ENCODE data around the gene HIBADH.

HIBADH gene

GRCh38 chr7:27651702-27652101 is 11.0 kb downstream of the HIBADH start:
- Mint-ChIP-seq H3K4me1 (peaks cover 10% of the 10 kb centered on the region), H3K36me3 (ENCODE audit: low read depth) (peaks cover 66% of the 10 kb centered on the region), H3K27me3 (ENCODE audit: low read depth, poor library complexity) (no peaks in the 10 kb centered on the region), H3K4me3 (no peak overlapping the region), H3K9me3 (no peaks in the 10 kb centered on the region), H3K27ac (no peak overlapping the region)
- no peak for TF ChIP-seq CTCF (IDR thresholded peaks at IDR 0.05)
- DNase-seq, result no peak

GRCh38 chr7:27650283-27650682 is 12.4 kb downstream of the HIBADH start:
- Mint-ChIP-seq H3K27me3 (ENCODE audit: low read depth, poor library complexity) (no peaks in the 10 kb centered on the region), H3K27ac (no peak overlapping the region), H3K9me3 (no peaks in the 10 kb centered on the region), H3K4me1 (peaks cover 9% of the 10 kb centered on the region), H3K36me3 (ENCODE audit: low read depth) (peaks cover 72% of the 10 kb centered on the region), H3K4me3 (no peak overlapping the region)
- no peak for TF ChIP-seq CTCF (IDR thresholded peaks at IDR 0.05)
- DNase-seq, result no peak

DNA sequence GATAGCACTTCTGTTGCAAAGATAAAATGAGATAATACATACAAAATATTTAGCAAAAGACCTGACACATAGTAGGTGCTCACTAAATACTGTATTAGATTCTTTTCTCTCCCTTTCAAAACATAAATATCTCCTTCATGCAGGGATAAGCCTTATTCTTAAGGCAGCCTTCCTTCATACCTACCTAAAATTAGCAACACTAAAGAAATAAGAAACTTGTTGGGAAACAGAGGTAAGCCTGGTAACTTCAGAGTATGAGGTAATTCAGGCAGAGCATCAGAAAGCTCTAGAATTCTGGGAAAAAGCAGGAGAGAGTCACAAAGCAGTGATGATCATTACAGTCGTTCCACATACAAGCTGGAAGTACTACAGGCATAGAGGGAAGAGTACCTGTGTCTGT is 15.2 kb downstream of the HIBADH start:
- Mint-ChIP-seq H3K9me3 (no peaks in the 10 kb centered on the region), H3K4me3 (no peak overlapping the region), H3K4me1 (peaks cover 15% of the 10 kb centered on the region), H3K36me3 (ENCODE audit: low read depth) (peaks cover 67% of the 10 kb centered on the region), H3K27me3 (ENCODE audit: low read depth, poor library complexity) (no peaks in the 10 kb centered on the region), H3K27ac (no peak overlapping the region)
- no peak for TF ChIP-seq CTCF (IDR thresholded peaks at IDR 0.05)
- DNase-seq, result no peak

- no peak overlapping the region for H3K4me3 Mint-ChIP-seq
- no peaks in the 10 kb centered on the region for H3K9me3 Mint-ChIP-seq
- DNase-seq, result no peak
- H3K27ac Mint-ChIP-seq, result no peak overlapping the region
- H3K36me3 Mint-ChIP-seq (ENCODE audit: low read depth), result peaks cover 66% of the 10 kb centered on the region
- H3K4me1 Mint-ChIP-seq, result peaks cover 15% of the 10 kb centered on the region
- H3K27me3 Mint-ChIP-seq (ENCODE audit: low read depth, poor library complexity), result no peaks in the 10 kb centered on the region
- TF ChIP-seq CTCF (IDR thresholded peaks at IDR 0.05), result no peak
Observed at GRCh38 chr7:27647046-27647445, 15.6 kb downstream of the HIBADH start.

DNA sequence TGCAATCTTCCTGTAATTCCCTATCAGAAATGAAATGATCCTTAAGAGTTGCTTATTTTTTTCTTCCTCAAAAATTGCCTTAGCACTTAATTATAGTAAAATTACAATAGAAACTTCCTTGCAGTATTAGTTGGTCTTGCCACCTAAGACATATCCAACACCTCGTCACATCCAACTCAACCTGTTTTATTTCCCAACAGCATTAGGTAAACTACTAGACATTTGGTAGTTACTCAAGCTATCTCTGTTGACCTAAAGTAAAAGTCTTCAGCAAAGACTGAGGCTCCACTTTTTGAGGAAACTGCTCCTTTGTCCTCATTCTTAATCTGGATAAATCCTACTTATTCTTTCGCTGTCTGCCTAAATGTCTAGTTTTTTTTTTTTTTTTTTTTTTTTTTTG is 20.4 kb downstream of the HIBADH start:
- peaks cover 22% of the 10 kb centered on the region for H3K4me1 Mint-ChIP-seq
- no peak overlapping the region for H3K27ac Mint-ChIP-seq
- peaks cover 83% of the 10 kb centered on the region for H3K36me3 Mint-ChIP-seq (ENCODE audit: low read depth)
- no peak for DNase-seq
- peaks cover 9% of the 10 kb centered on the region for H3K9me3 Mint-ChIP-seq
- H3K27me3 Mint-ChIP-seq (ENCODE audit: low read depth, poor library complexity), result no peaks in the 10 kb centered on the region
- no peak for TF ChIP-seq CTCF (IDR thresholded peaks at IDR 0.05)
- no peak overlapping the region for H3K4me3 Mint-ChIP-seq

DNA sequence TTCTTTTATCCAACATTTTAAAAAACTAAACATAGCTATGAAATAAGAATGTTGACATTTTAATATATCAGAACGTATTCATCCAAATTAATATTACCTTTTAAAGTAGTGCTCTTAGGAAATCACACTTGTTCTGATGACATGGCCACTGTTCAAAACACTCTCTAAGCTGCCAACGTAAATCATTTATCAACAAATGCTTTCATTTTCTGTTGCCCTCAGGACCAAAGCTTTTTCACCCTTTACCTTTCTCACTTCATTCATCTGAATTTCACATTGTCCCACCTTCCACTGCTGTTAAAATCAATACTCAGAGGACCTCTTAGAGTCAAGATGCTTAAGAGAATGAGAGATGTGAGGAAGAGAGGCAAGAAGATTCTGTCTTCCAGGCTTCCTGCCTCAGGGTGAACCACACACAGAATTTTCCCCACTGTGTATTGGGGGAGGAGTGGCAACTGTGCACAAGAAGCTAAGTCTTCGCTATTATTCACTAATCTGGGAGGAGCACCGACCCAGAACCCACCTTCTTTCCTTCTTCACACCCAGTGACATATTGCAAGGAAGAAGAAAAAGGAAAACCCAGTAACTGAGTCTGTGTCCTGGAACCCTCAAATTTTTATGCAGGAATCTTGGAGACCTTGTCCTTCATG is 21.0 kb downstream of the HIBADH start:
- Mint-ChIP-seq H3K27ac (no peak overlapping the region), H3K9me3 (peaks cover 9% of the 10 kb centered on the region), H3K4me3 (no peak overlapping the region), H3K36me3 (ENCODE audit: low read depth) (peaks cover 77% of the 10 kb centered on the region), H3K4me1 (peaks cover 24% of the 10 kb centered on the region), H3K27me3 (ENCODE audit: low read depth, poor library complexity) (no peaks in the 10 kb centered on the region)
- TF ChIP-seq CTCF (IDR thresholded peaks at IDR 0.05), result no peak
- DNase-seq, result no peak

Data from nephron progenitor cell (in vitro differentiated cells).